GM12891 (cell line): ENCODE results near the gene LYG1.

Experiments used
- POLR2A ChIP-seq: IDR thresholded peaks from 2 replicates; pipeline ENCODE4 v1.6.1; 2011; ENCODE audit warnings: low read depth, low read length, control low read depth
- POU2F2 ChIP-seq: IDR thresholded peaks from 2 replicates; pipeline ENCODE4 v1.6.1; 2011; ENCODE audit warnings: low read depth, mild to moderate bottlenecking, control low read depth, low read length, moderate library complexity

DNA sequence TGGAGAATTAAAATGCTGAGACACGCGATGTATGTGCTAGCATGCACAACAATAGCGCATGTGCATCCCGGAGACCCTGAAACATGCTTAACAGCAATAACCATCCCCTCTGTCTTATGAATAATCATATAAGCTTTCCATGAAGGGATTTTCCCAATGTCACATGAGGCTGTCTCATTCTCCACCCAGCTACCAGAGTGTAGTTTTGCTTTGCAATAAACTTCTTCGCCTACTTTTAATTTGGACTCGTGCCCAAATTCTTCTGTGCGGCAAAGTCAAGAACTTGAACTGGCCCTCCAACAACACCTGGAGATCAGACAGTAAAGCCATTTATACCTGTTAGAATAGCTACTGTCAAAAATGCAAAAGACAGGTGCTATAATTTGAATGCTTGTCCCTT is 15.5 kb downstream of the LYG1 start:
- TF ChIP-seq POLR2A (no peak), POU2F2 (no peak)
